Trophoblast cell (in vitro differentiated cells and primary cell): ENCODE results near the gene SDCCAG8.
A peak's percentile ranks its signal among the peaks of the same experiment; 100 is the strongest.

Experiments
- DNase-seq, 2 donors: peaks; one replicate each; pipeline ENCODE4 v3.0.0-alpha.2; 2016
- H2AFZ ChIP-seq: 2 replicates; pipeline ENCODE4 v1.6.1; 2013; ENCODE audit warnings: low read length, moderate library complexity, mild to moderate bottlenecking; ENCODE audit not compliant: insufficient read depth, poor library complexity
- H2AK5ac ChIP-seq: 2 replicates; pipeline ENCODE4 v1.6.1; 2013; ENCODE audit warnings: mild to moderate bottlenecking, low read length
- H2BK120ac ChIP-seq: 2 replicates; pipeline ENCODE4 v1.6.1; 2013; ENCODE audit warnings: low read length, mild to moderate bottlenecking, moderate library complexity; ENCODE audit not compliant: insufficient read depth, poor library complexity
- H2BK12ac ChIP-seq: 2 replicates; pipeline ENCODE4 v1.6.1; 2013; ENCODE audit warnings: mild to moderate bottlenecking, low read length, moderate library complexity
- H2BK5ac ChIP-seq: 2 replicates; pipeline ENCODE4 v1.6.1; 2013; ENCODE audit warnings: low read length, low read depth, moderate library complexity, mild to moderate bottlenecking; ENCODE audit not compliant: poor library complexity
- H3K14ac ChIP-seq: 2 replicates; pipeline ENCODE4 v1.6.1; 2013; ENCODE audit warnings: mild to moderate bottlenecking, low read length
- H3K18ac ChIP-seq: 2 replicates; pipeline ENCODE4 v1.6.1; 2013; ENCODE audit warnings: mild to moderate bottlenecking, low read length
- H3K23ac ChIP-seq: 2 replicates; pipeline ENCODE4 v1.6.1; 2013; ENCODE audit warnings: low read length
- H3K27ac ChIP-seq: 2 replicates; pipeline ENCODE4 v1.5.1; 2013; ENCODE audit warnings: low read depth, mild to moderate bottlenecking, inconsistent platforms, low read length, moderate library complexity
- H3K27me3 ChIP-seq: 2 replicates; pipeline ENCODE4 v1.6.1; 2013; ENCODE audit warnings: inconsistent platforms, mild to moderate bottlenecking, low read length, moderate library complexity; ENCODE audit not compliant: insufficient read depth
- H3K36me3 ChIP-seq, 2 experiments: 1 replicate in 1 of 2; 2 replicates in 1 of 2; pipeline ENCODE4 v1.6.1; 2013; ENCODE audit warnings: low read length in 2 of 2, mild to moderate bottlenecking in 2 of 2, moderate library complexity in 1 of 2; ENCODE audit not compliant: insufficient read depth in 2 of 2, control insufficient read depth in 1 of 2
- H3K4ac ChIP-seq: 2 replicates; pipeline ENCODE4 v1.6.1; 2013; ENCODE audit warnings: low read depth, mild to moderate bottlenecking, low read length, moderate library complexity
- H3K4me1 ChIP-seq, 2 experiments: 1 replicate in 1 of 2; 2 replicates in 1 of 2; pipeline ENCODE4 v1.6.1; 2013; ENCODE audit warnings: low read length in 2 of 2, mild to moderate bottlenecking in 2 of 2, moderate library complexity in 1 of 2; ENCODE audit not compliant: insufficient read depth in 2 of 2, control insufficient read depth in 1 of 2
- H3K4me2 ChIP-seq: 2 replicates; pipeline ENCODE4 v1.6.1; 2013; ENCODE audit warnings: inconsistent platforms, mild to moderate bottlenecking, low read length, moderate library complexity
- H3K4me3 ChIP-seq: 2 replicates; pipeline ENCODE4 v1.5.1; 2013; ENCODE audit warnings: mild to moderate bottlenecking, low read depth, low read length, inconsistent platforms
- H3K79me1 ChIP-seq: one replicate; pipeline ENCODE4 v1.6.1; 2013; ENCODE audit warnings: low read length
- H3K79me2 ChIP-seq: 2 replicates; pipeline ENCODE4 v1.6.1; 2013; ENCODE audit warnings: low read length, mild to moderate bottlenecking; ENCODE audit not compliant: control insufficient read depth, insufficient read depth, poor library complexity
- H3K9ac ChIP-seq: 2 replicates; pipeline ENCODE4 v1.6.1; 2013; ENCODE audit warnings: mild to moderate bottlenecking, low read length
- H3K9me3 ChIP-seq: 2 replicates; pipeline ENCODE4 v1.6.1; 2013; ENCODE audit warnings: low read depth, mild to moderate bottlenecking, control low read depth, inconsistent platforms, low read length; ENCODE audit not compliant: insufficient read depth
- H4K12ac ChIP-seq: 2 replicates; pipeline ENCODE4 v1.6.1; 2013; ENCODE audit warnings: low read depth, mild to moderate bottlenecking, low read length, moderate library complexity
- H4K8ac ChIP-seq: 2 replicates; pipeline ENCODE4 v1.6.1; 2013; ENCODE audit warnings: low read depth, mild to moderate bottlenecking, low read length, moderate library complexity
- H4K91ac ChIP-seq: one replicate; pipeline ENCODE4 v1.6.1; 2013; ENCODE audit warnings: low read depth, mild to moderate bottlenecking, low read length, moderate library complexity
- WGBS: extraction: QIAGEN DNeasy Blood & Tissue Kit; methylation state at CpG from one replicate; pipeline ENCODE4 v1.1.7; 2013; ENCODE audit warnings: missing lambda C conversion rate; ENCODE audit not compliant: insufficient read length, insufficient coverage; ENCODE audit errors: extremely low coverage; 5-methylcytosine and 5-hydroxymethylcytosine counted together

SDCCAG8 gene

DNA sequence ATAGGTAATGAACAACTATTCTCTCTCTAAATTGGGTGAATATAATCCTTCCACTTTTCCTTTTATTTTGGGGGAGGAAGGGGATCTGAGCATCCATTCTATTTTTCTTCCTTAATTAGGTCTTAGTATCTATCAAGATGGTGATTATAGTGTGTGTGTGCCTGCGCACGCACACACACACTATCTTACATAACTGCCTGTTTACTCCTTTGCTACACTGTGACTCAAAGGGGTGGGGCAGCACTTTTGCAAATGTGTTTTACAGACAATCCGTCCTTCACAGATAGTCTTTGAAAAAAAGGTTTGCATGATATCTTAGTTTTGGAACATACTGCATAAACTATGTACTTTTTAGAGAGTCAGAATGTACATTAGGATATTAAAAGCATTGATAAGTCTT lies 191.5 kb downstream of the SDCCAG8 start:
- Histone ChIP-seq H3K9me3 (no peaks in the 10 kb centered on the region), H3K79me1 (no peaks in the 10 kb centered on the region), H3K36me3 (peaks cover 0 to 2% of the 10 kb centered on the region in 2 experiments), H3K79me2 (no peaks in the 10 kb centered on the region), H2BK120ac (no peak overlapping the region), H3K23ac (no peak overlapping the region), H4K12ac (no peak overlapping the region), H3K27me3 (no peaks in the 10 kb centered on the region), H4K8ac (no peak overlapping the region), H3K4me1 (peaks cover 0 to under 1% of the 10 kb centered on the region in 2 experiments), H3K27ac (no peak overlapping the region), H2AFZ (no peak overlapping the region), H3K18ac (no peak overlapping the region), H2BK12ac (no peak overlapping the region), H2BK5ac (no peak overlapping the region), H3K9ac (no peak overlapping the region), H3K4me2 (no peak overlapping the region), H3K4me3 (no peak overlapping the region), H2AK5ac (no peak overlapping the region), H3K4ac (no peak overlapping the region), H4K91ac (no peak overlapping the region), H3K14ac (no peak overlapping the region)
- DNase-seq: peak; percentile 17 to 49
- no CpG with 5 or more reads among the region's 3 CpGs for WGBS

DNA sequence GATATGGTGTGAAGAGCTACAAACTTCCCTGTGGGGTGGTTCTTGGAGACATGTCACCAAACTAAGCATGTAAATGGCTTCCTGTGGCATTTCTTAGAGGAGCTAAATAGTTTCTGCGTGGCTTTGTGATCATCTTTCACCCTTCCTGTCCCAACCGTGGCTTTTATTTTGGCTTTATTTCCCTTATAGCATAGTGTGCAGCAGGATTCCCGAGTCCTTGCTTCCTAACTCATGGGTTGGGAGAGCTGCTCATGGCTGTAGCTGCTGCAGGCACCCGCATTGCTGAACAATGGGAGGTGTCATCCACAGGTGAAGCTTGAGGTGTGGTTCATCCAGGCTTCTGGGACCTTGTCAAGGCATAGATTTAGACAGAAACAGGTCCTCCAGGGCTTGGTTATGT lies 192.0 kb downstream of the SDCCAG8 start:
- Histone ChIP-seq H2AK5ac (no peak overlapping the region), H3K27me3 (no peaks in the 10 kb centered on the region), H3K79me2 (no peaks in the 10 kb centered on the region), H3K18ac (no peak overlapping the region), H2AFZ (no peak overlapping the region), H3K4me3 (no peak overlapping the region), H2BK5ac (no peak overlapping the region), H4K91ac (no peak overlapping the region), H3K14ac (no peak overlapping the region), H3K9ac (no peak overlapping the region), H3K4me2 (no peak overlapping the region), H3K27ac (no peak overlapping the region), H2BK12ac (no peak overlapping the region), H4K12ac (no peak overlapping the region), H3K36me3 (peaks cover 0 to 2% of the 10 kb centered on the region in 2 experiments), H3K4ac (no peak overlapping the region), H3K9me3 (no peaks in the 10 kb centered on the region), H3K4me1 (no peaks in the 10 kb centered on the region), H3K79me1 (no peaks in the 10 kb centered on the region), H4K8ac (no peak overlapping the region), H2BK120ac (no peak overlapping the region), H3K23ac (no peak overlapping the region)
- peak; percentile 82 to 84 for DNase-seq
- WGBS: no CpG with 5 or more reads among the region's 4 CpGs

DNA sequence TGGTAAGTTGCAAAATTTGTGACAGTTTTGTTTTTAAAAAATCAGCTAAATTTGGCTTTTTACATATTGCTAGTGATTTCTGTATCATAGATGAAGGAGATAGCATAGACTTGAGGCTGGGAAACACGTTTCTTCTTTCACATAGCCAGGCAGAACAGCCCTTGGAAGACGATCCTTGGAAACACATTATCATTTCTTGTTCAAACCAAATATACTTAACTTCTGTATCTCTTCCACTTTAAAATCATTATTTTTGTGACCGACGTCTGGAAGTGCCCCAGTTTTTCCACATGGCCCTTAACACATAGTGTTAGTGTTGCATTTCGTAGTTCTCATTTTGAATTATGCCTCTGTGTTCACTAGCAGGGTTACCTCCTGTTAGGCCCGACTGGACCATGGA lies 193.5 kb downstream of the SDCCAG8 start:
- H2BK12ac ChIP-seq: no peak overlapping the region
- H2BK5ac ChIP-seq: no peak overlapping the region
- H3K14ac ChIP-seq: no peak overlapping the region
- H4K12ac ChIP-seq: no peak overlapping the region
- H4K91ac ChIP-seq: no peak overlapping the region
- H4K8ac ChIP-seq: no peak overlapping the region
- no peaks in the 10 kb centered on the region for H3K27me3 ChIP-seq
- DNase-seq: no peak
- H2AK5ac ChIP-seq: no peak overlapping the region
- no peaks in the 10 kb centered on the region for H3K9me3 ChIP-seq
- no peak overlapping the region for H3K4me2 ChIP-seq
- no peak overlapping the region for H3K27ac ChIP-seq
- no peak overlapping the region for H3K4me3 ChIP-seq
- no peaks in the 10 kb centered on the region for H3K79me2 ChIP-seq
- no peaks in the 10 kb centered on the region for H3K79me1 ChIP-seq
- H3K9ac ChIP-seq: no peak overlapping the region
- H2BK120ac ChIP-seq: no peak overlapping the region
- no peak overlapping the region for H3K18ac ChIP-seq
- no peak overlapping the region for H3K4ac ChIP-seq
- H3K4me1 ChIP-seq: no peaks in the 10 kb centered on the region
- H2AFZ ChIP-seq: no peak overlapping the region
- WGBS: no CpG with 5 or more reads among the region's 6 CpGs
- peaks cover 0 to 2% of the 10 kb centered on the region in 2 experiments for H3K36me3 ChIP-seq
- H3K23ac ChIP-seq: no peak overlapping the region

GRCh38 chr1:243452092-243452491 lies 196.3 kb downstream of the SDCCAG8 start:
- Histone ChIP-seq H3K18ac (no peak overlapping the region), H3K36me3 (no peaks in the 10 kb centered on the region), H4K12ac (no peak overlapping the region), H2BK5ac (no peak overlapping the region), H3K4me3 (no peak overlapping the region), H3K23ac (no peak overlapping the region), H4K8ac (no peak overlapping the region), H3K9ac (no peak overlapping the region), H3K4me1 (no peaks in the 10 kb centered on the region), H3K27ac (no peak overlapping the region), H3K9me3 (no peaks in the 10 kb centered on the region), H3K4ac (no peak overlapping the region), H3K79me2 (no peaks in the 10 kb centered on the region), H2BK120ac (no peak overlapping the region), H3K79me1 (no peaks in the 10 kb centered on the region), H3K14ac (no peak overlapping the region), H4K91ac (no peak overlapping the region), H2AFZ (no peak overlapping the region), H2BK12ac (no peak overlapping the region), H2AK5ac (no peak overlapping the region), H3K27me3 (no peaks in the 10 kb centered on the region), H3K4me2 (no peak overlapping the region)
- DNase-seq: no peak
- no CpG with 5 or more reads among the region's 2 CpGs for WGBS
